HS-27A (cell line): ENCODE results near the gene BBS9.

Experiments
- DNase-seq: peaks from one replicate; pipeline ENCODE4 v3.0.0-alpha.2; 2012; ENCODE audit warnings: low read depth, missing footprints

BBS9 gene

DNA sequence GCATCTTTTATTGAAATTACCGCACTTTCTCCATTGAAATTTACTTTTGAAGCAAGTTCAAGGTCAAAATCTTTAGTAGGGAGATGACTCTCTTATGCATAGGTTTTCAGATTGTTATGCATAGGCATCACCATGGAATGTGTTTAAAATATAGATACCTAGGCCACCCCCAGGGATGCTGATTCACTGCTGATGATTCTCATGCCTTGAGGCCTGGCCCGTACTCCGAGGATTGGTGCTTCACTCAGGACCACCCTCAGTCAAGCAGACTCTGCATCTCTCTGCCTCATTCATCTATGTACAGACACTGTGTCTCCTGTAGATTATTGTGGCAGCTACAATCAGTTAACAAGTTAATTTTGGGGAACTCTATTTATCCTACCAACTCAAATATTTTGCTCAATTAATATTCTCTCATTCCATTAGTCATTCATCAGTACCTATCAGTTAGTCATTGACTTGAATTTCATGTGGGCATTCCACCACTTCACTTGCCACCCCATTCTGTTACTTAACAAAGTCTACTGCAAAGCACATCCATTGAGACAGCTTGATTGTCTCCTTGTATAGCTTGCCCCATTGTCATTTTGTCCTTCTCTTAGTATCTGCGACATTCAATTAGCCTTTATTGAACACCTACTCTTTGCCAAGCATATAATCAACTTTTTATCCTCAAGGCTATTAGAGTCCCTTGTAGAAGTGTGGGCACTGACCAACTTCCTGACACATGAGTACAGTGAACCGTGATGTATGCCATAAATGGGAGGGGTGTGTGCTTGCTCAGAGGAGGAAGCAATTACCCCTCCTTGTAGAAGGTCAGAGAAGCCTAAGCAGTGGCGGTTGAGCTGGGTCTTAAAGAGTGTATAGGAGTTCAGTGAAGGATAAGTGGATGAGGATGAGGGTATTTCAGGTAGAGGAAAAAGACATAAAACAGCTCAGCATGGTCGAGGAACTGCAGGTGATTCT is 520.4 kb downstream of the BBS9 start:
- DNase-seq = no peak

DNA sequence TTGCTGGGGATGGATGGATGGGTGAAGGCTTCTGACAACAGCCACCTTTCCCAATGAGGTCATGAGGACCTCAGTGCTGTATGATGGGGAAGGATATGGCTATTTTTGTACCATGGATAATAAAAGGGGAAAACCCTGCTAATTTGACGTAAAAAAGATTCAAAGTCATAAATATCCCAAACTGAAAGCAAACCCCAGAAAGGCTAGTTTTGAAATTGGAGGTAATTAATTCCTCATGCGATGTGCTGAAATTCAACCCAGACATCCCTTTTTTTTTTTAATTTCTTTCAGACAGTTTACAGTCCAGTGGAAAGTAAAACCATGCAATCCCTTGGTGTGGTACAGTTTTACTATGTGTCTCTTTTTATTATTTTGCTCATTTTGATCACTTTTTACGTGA is 521.5 kb downstream of the BBS9 start:
- no peak for DNase-seq

DNA sequence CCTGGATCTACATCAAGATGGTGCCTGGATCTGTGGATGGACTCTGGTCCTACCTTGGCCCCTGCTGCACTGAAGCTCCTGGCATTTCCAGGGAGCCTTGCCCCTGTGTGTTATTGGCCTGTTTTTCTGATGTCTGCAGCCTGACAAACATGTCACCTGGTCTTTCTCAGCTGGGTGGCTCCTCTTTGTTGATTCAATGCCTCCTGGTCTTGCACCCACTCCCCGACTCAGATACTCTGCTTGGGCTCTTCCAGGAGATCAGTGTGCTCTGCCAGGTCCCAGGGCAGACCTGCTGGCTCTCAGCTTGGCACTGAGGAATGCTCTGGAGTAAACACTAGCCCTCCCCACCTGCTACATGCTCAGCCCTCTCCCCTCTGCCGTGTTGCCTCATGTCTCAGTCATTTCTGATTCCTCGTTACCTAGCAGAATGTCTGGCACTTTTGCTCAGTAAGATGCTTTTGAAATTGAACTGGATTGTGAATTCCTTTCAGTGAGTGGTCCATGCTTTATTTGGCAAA is 522.7 kb downstream of the BBS9 start:
- DNase-seq = no peak

- DNase-seq = no peak
These were observed 525.3 kb downstream of the BBS9 start for GRCh38 chr7:33654676-33655075.
